ENCODE data around the gene C2orf68.

GRCh38 chr2:85606116-85606455 is 5.8 kb downstream of the C2orf68 start:
- TF ChIP-seq, protein P1, sequence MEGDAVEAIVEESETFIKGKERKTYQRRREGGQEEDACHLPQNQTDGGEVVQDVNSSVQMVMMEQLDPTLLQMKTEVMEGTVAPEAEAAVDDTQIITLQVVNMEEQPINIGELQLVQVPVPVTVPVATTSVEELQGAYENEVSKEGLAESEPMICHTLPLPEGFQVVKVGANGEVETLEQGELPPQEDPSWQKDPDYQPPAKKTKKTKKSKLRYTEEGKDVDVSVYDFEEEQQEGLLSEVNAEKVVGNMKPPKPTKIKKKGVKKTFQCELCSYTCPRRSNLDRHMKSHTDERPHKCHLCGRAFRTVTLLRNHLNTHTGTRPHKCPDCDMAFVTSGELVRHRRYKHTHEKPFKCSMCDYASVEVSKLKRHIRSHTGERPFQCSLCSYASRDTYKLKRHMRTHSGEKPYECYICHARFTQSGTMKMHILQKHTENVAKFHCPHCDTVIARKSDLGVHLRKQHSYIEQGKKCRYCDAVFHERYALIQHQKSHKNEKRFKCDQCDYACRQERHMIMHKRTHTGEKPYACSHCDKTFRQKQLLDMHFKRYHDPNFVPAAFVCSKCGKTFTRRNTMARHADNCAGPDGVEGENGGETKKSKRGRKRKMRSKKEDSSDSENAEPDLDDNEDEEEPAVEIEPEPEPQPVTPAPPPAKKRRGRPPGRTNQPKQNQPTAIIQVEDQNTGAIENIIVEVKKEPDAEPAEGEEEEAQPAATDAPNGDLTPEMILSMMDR (IDR thresholded peaks at IDR 0.05) = no peak
- TF ChIP-seq POLR2A (IDR thresholded peaks at IDR 0.05) = no peak
